Neural progenitor cell (in vitro differentiated cells): ENCODE data around the gene TMEM150C.

Source experiments
- CTCF ChIP-seq: fragments of 200-600 bp; sonication (generic); IDR thresholded peaks from 2 replicates; pipeline ENCODE4 v1.5.1; 2017; ENCODE audit warnings: antibody characterized with exemption, mild to moderate bottlenecking
- EZH2 ChIP-seq: fragments of 200-600 bp; sonication (generic); IDR thresholded peaks from 2 replicates; pipeline ENCODE4 v1.6.1; 2017; ENCODE audit warnings: antibody characterized with exemption, mild to moderate bottlenecking, moderate library complexity
- EZH2phosphoT487 ChIP-seq: fragments of 200-600 bp; sonication (generic); IDR thresholded peaks from 2 replicates; pipeline ENCODE4 v1.6.1; 2017; ENCODE audit warnings: antibody characterized with exemption

GRCh38 chr4:82588771-82589270 is 27.0 kb upstream of the TMEM150C start:
- no peak for TF ChIP-seq EZH2
- no peak for TF ChIP-seq CTCF
- no peak for TF ChIP-seq EZH2phosphoT487
